GM23338 (cell line): Measurements from ENCODE around the gene GRID2.

Experiments
- CREB1 ChIP-seq: fragments of 250-450 bp; sonication (Bioruptor Pico); IDR thresholded peaks from 2 replicates; pipeline ENCODE4 v1.5.0; 2020; ENCODE audit warnings: low read depth, mild to moderate bottlenecking, moderate library complexity
- CTCF ChIP-seq, 2 experiments: fragments of 200-600 bp in 1 of 2; sonication (generic) in 1 of 2; conservative IDR thresholded peaks; 2 replicates each; pipeline versions ENCODE4 v1.5.1 to v1.6.1; 2016 to 2017; ENCODE audit warnings: antibody characterized with exemption in 2 of 2, low read depth in 2 of 2, mild to moderate bottlenecking in 2 of 2, moderate library complexity in 1 of 2
- ETS1 ChIP-seq: IDR thresholded peaks from 2 replicates; pipeline ENCODE4 v1.6.1; 2016; ENCODE audit warnings: antibody characterized with exemption
- EZH2 ChIP-seq: fragments of 200-600 bp; sonication (generic); IDR thresholded peaks from one replicate; pipeline ENCODE4 v1.8.0; 2017; ENCODE audit warnings: antibody characterized with exemption, mild to moderate bottlenecking, low read depth; ENCODE audit not compliant: unreplicated experiment
- EZH2phosphoT487 ChIP-seq: fragments of 200-600 bp; sonication (generic); IDR thresholded peaks from one replicate; pipeline ENCODE4 v1.8.1; 2018; ENCODE audit warnings: antibody characterized with exemption; ENCODE audit not compliant: unreplicated experiment
- JUNB ChIP-seq: IDR thresholded peaks from one replicate; pipeline ENCODE4 v1.6.1; 2016; ENCODE audit warnings: antibody characterized with exemption; ENCODE audit not compliant: unreplicated experiment
- NANOG ChIP-seq: IDR thresholded peaks from 2 replicates; pipeline ENCODE4 v1.6.1; 2016; ENCODE audit warnings: antibody characterized with exemption, borderline replicate concordance
- POLR2AphosphoS5 ChIP-seq: IDR thresholded peaks from 2 replicates; pipeline ENCODE4 v1.6.1; 2016; ENCODE audit warnings: antibody characterized with exemption, low read depth
- REST ChIP-seq: IDR thresholded peaks from one replicate; pipeline ENCODE4 v1.6.1; 2018; ENCODE audit warnings: antibody characterized with exemption; ENCODE audit not compliant: unreplicated experiment
- STAT1 ChIP-seq: IDR thresholded peaks from one replicate; pipeline ENCODE4 v1.6.1; 2016; ENCODE audit warnings: antibody characterized with exemption; ENCODE audit not compliant: unreplicated experiment
- ZNF114 ChIP-seq: fragments of 250-450 bp; sonication (Bioruptor Pico); IDR thresholded peaks from 2 replicates; pipeline ENCODE4 v1.5.0; 2020; ENCODE audit warnings: mild to moderate bottlenecking, moderate library complexity
- ZNF331 ChIP-seq: fragments of 250-450 bp; sonication (Bioruptor Pico); IDR thresholded peaks from 2 replicates; pipeline ENCODE4 v1.5.0; 2020; ENCODE audit warnings: low read depth, mild to moderate bottlenecking, moderate library complexity

- TF ChIP-seq CREB1 (CRISPR knock-in tag): no peak
- TF ChIP-seq CTCF (conservative IDR thresholded peaks at IDR 0.05; ENCODE audit: low read depth in 2 of 2): no peak
- TF ChIP-seq EZH2: no peak
- no peak for TF ChIP-seq REST
- TF ChIP-seq POLR2AphosphoS5: no peak
- no peak for TF ChIP-seq EZH2phosphoT487
- TF ChIP-seq NANOG: no peak
- no peak for TF ChIP-seq ZNF331 (CRISPR knock-in tag)
- TF ChIP-seq JUNB: no peak
- TF ChIP-seq STAT1: no peak
- no peak for TF ChIP-seq ETS1
- no peak for TF ChIP-seq ZNF114 (CRISPR knock-in tag)
Measured at GRCh38 chr4:93722446-93722845, 1418.7 kb downstream of the GRID2 start.
